Brain microvascular endothelial cell (primary cell): ENCODE measurements around the gene SPRING1.

Experiments
- DNase-seq: peaks from one replicate; pipeline ENCODE4 v3.0.0-alpha.2; 2020
- H3K27ac ChIP-seq: fragments of 250-450 bp; sonication (Bioruptor Pico); 2 replicates; pipeline ENCODE4 v1.5.1; 2020; ENCODE audit warnings: mild to moderate bottlenecking, moderate library complexity
- H3K27me3 ChIP-seq: fragments of 250-450 bp; sonication (Bioruptor Pico); replicated peaks from 2 replicates; pipeline ENCODE4 v1.5.1; 2020; ENCODE audit warnings: mild to moderate bottlenecking
- H3K36me3 ChIP-seq: fragments of 250-450 bp; sonication (Bioruptor Pico); replicated peaks from 2 replicates; pipeline ENCODE4 v1.5.1; 2020; ENCODE audit warnings: mild to moderate bottlenecking
- H3K4me3 ChIP-seq: 2 replicates; pipeline ENCODE4 v1.5.1; 2011; ENCODE audit warnings: low read depth, mild to moderate bottlenecking, control low read depth, low read length, moderate library complexity
- CTCF ChIP-seq: IDR thresholded peaks from 2 replicates; pipeline ENCODE4 v1.5.1; 2011; ENCODE audit warnings: low read depth, mild to moderate bottlenecking, moderate library complexity, low read length, control low read depth, inconsistent platforms; ENCODE audit errors: missing control alignments
- in situ Hi-C: cut with HindIII; loops from 2 replicates; pipeline ENCODE4 v1.10.0; 2017; ENCODE audit warnings: low sequenced_read_pairs, low pct_ligation_motif_present

Gene SPRING1

GRCh38 chr12:116709768-116710167, 28.1 kb downstream of the SPRING1 start:
- in situ Hi-C loops, result no loop called here

GRCh38 chr12:116708826-116709756, 28.8 kb downstream of the SPRING1 start:
- in situ Hi-C loops, result no loop called here
- Histone ChIP-seq H3K4me3 (no peak overlapping the region), H3K27me3 (peaks cover 3% of the 10 kb centered on the region), H3K36me3 (no peaks in the 10 kb centered on the region), H3K27ac (no peak overlapping the region)
- peak; percentile 35 for DNase-seq
- TF ChIP-seq CTCF, result peak; percentile 67

More at GRCh38 chr12:116709768-116710167, 28.1 kb downstream of the SPRING1 start:
- H3K27ac ChIP-seq, result no peak overlapping the region
- H3K36me3 ChIP-seq, result no peaks in the 10 kb centered on the region
- TF ChIP-seq CTCF, result no peak
- H3K4me3 ChIP-seq, result no peak overlapping the region
- peaks cover 3% of the 10 kb centered on the region for H3K27me3 ChIP-seq
- no peak for DNase-seq

- no peak for DNase-seq
Measured at GRCh38 chr12:116707751-116708150, 30.1 kb downstream of the SPRING1 start.

GRCh38 chr12:116703214-116703795, 34.6 kb downstream of the SPRING1 start:
- TF ChIP-seq CTCF, result peak; percentile 94
- in situ Hi-C loops, result no loop called here
- peak; percentile 44 for DNase-seq

More at GRCh38 chr12:116707751-116708150, 30.1 kb downstream of the SPRING1 start:
- Histone ChIP-seq H3K27ac (no peak overlapping the region), H3K4me3 (no peak overlapping the region), H3K36me3 (no peaks in the 10 kb centered on the region), H3K27me3 (peaks cover 3% of the 10 kb centered on the region)
- TF ChIP-seq CTCF, result no peak
- in situ Hi-C loops, result no loop called here

GRCh38 chr12:116701432-116701831, 36.4 kb downstream of the SPRING1 start:
- no peak overlapping the region for H3K4me3 ChIP-seq
- no peaks in the 10 kb centered on the region for H3K36me3 ChIP-seq
- TF ChIP-seq CTCF, result no peak
- no peaks in the 10 kb centered on the region for H3K27me3 ChIP-seq
- DNase-seq, result no peak
- in situ Hi-C loops, result no loop called here
- H3K27ac ChIP-seq, result no peak overlapping the region

More at GRCh38 chr12:116703214-116703795, 34.6 kb downstream of the SPRING1 start:
- H3K27ac ChIP-seq, result no peak overlapping the region
- no peak overlapping the region for H3K4me3 ChIP-seq
- no peaks in the 10 kb centered on the region for H3K27me3 ChIP-seq
- no peaks in the 10 kb centered on the region for H3K36me3 ChIP-seq
